Glutamatergic neuron (in vitro differentiated cells): ENCODE results near the gene PAPOLG. TPM values are rescaled to one million over a fixed set of nuclear protein-coding genes. Genes with fewer than 3 reads are reported as not detected.
"Not testable (repeated sequence)": the region's sequence is repeated elsewhere in the genome, so short reads cannot be mapped to it uniquely, and the experiment has no call there.

Experiments used
- DNase-seq: peaks from one replicate; pipeline ENCODE4 v3.0.0; 2022
- H3K27ac Mint-ChIP-seq: one replicate; pipeline ENCODE4 v1.8.0; 2020; ENCODE audit warnings: mild to moderate bottlenecking, mixed read lengths, inconsistent platforms; ENCODE audit not compliant: unreplicated experiment
- H3K27me3 Mint-ChIP-seq: one replicate; pipeline ENCODE4 v1.8.0; 2020; ENCODE audit warnings: mild to moderate bottlenecking, moderate library complexity, mixed read lengths, inconsistent platforms; ENCODE audit not compliant: unreplicated experiment
- H3K36me3 Mint-ChIP-seq: one replicate; pipeline ENCODE4 v1.8.0; 2020; ENCODE audit warnings: mild to moderate bottlenecking, mixed read lengths, inconsistent platforms; ENCODE audit not compliant: unreplicated experiment
- H3K4me1 Mint-ChIP-seq: one replicate; pipeline ENCODE4 v1.8.0; 2020; ENCODE audit warnings: mild to moderate bottlenecking, low read depth, mixed read lengths, inconsistent platforms; ENCODE audit not compliant: unreplicated experiment
- H3K4me3 Mint-ChIP-seq: one replicate; pipeline ENCODE4 v1.8.0; 2020; ENCODE audit warnings: mild to moderate bottlenecking, mixed read lengths, inconsistent platforms; ENCODE audit not compliant: unreplicated experiment
- H3K9me3 Mint-ChIP-seq: one replicate; pipeline ENCODE4 v1.8.0; 2020; ENCODE audit warnings: mild to moderate bottlenecking, moderate library complexity, mixed read lengths, inconsistent platforms; ENCODE audit not compliant: unreplicated experiment
- total RNA-seq: library from RNA; stranded (reverse); fragmentation: NEBNext Ultra II Directional; extraction: Animal tissue kit (Norgen Biotek cat#: 25700); gene quantifications from one replicate; pipeline ENCODE4 v1.2.1, GENCODE V29; 2021; ENCODE audit not compliant: unreplicated experiment
- TF ChIP-seq, protein P1 (sequence below): fragments of 200-600 bp; sonication (generic); IDR thresholded peaks from one replicate; pipeline ENCODE4 v1.5.0; 2021; ENCODE audit not compliant: partially characterized antibody, unreplicated experiment

Gene PAPOLG
- total RNA-seq, 1 donor from 2014 or later: 22.7 TPM

DNA sequence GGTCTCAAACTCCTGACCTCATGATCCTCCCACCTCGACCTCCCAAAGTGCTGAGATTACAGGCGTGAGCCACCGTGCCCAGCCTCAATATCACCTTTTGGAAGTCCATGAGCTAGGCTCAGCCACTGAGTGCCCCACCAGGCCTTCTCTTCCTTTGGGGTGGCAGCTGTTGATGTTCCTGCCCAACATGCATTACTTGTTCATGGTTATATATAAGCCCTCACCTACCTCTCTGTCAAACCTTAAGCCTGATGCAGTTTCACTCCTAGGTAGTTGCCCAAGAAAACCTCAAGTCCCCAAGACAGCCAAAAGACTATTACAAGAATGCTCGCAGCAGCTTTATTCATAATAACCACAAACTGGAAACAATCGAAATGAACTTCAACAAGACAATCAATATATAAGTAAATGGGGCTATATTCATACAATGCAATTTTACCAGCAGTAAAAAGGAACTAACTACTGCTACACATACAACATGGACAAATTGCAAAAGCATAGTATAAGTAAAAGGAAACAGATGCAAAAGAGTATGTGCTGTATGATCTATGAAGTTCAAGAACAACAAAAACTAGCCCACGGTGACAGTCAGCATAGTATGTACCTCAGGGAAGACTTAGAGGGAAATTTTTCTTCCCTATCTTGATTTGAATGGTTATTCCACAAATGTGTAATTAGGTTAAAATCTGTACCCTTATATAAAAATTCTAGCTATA is 65.7 kb downstream of the PAPOLG start:
- no peaks in the 10 kb centered on the region for H3K36me3 Mint-ChIP-seq
- H3K27ac Mint-ChIP-seq: no peak overlapping the region
- H3K27me3 Mint-ChIP-seq: peaks cover 1% of the 10 kb centered on the region
- H3K9me3 Mint-ChIP-seq: no peaks in the 10 kb centered on the region
- no peak for DNase-seq
- no peak overlapping the region for H3K4me3 Mint-ChIP-seq
- H3K4me1 Mint-ChIP-seq: no peaks in the 10 kb centered on the region
- TF ChIP-seq, protein P1, sequence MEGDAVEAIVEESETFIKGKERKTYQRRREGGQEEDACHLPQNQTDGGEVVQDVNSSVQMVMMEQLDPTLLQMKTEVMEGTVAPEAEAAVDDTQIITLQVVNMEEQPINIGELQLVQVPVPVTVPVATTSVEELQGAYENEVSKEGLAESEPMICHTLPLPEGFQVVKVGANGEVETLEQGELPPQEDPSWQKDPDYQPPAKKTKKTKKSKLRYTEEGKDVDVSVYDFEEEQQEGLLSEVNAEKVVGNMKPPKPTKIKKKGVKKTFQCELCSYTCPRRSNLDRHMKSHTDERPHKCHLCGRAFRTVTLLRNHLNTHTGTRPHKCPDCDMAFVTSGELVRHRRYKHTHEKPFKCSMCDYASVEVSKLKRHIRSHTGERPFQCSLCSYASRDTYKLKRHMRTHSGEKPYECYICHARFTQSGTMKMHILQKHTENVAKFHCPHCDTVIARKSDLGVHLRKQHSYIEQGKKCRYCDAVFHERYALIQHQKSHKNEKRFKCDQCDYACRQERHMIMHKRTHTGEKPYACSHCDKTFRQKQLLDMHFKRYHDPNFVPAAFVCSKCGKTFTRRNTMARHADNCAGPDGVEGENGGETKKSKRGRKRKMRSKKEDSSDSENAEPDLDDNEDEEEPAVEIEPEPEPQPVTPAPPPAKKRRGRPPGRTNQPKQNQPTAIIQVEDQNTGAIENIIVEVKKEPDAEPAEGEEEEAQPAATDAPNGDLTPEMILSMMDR: no peak

DNA sequence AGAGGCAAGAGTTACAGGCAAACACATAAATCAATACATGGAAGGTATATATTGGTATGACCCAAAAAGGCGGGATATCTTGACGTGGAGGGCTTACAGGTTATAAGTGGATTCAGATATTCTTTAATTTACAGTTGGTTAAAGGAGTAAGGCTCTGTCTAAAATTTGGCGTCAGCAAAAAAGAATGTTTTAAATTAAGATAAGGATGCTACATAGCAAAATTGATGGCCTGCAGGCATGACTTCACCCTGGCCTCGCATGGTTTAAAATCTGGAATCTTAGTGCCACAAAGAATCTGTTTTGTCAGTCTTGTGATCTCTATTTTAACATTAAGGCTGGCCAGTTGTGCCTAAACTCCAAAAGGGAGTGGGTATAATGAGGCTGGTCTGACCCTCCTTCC is 66.9 kb downstream of the PAPOLG start:
- Mint-ChIP-seq H3K27me3 (peaks cover 4% of the 10 kb centered on the region), H3K9me3 (peaks cover 3% of the 10 kb centered on the region), H3K27ac (no peak overlapping the region), H3K36me3 (no peaks in the 10 kb centered on the region), H3K4me1 (no peaks in the 10 kb centered on the region), H3K4me3 (no peak overlapping the region)
- DNase-seq: no peak
- TF ChIP-seq, protein P1: no peak

DNA sequence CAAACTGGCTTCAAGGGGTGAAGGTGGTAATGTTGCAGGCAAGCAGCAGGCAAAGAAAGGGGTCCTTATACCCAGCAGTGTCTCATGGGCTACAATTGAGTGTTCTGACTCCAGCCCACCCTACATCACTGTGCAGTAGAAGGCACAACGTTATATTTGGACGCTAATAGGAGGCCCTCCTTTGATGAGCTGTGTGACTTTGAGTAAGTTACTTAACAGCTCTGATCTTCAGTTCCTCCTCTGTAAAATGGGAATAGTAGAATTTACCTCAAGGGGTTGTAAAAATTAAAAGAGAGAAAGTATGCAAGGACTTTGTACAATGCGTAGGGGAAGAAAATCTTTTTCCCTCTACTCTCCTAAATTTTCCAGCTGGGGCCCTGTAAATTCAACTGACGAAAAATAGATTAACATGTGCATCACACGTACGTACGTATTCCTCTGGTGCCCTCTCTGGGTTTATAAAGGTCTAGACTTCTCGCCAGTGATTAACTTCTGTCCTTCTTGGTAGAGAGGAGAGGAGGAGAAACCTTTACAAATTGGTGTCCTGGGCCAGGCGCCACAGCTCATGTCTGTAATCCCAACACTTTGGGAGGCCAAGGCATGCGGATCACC is 67.7 kb downstream of the PAPOLG start:
- H3K4me1 Mint-ChIP-seq: no peaks in the 10 kb centered on the region
- H3K27ac Mint-ChIP-seq: no peak overlapping the region
- no peaks in the 10 kb centered on the region for H3K36me3 Mint-ChIP-seq
- no peak overlapping the region for H3K4me3 Mint-ChIP-seq
- DNase-seq: no peak
- TF ChIP-seq, protein P1: no peak
- H3K9me3 Mint-ChIP-seq: peaks cover 3% of the 10 kb centered on the region
- H3K27me3 Mint-ChIP-seq: peaks cover 4% of the 10 kb centered on the region

DNA sequence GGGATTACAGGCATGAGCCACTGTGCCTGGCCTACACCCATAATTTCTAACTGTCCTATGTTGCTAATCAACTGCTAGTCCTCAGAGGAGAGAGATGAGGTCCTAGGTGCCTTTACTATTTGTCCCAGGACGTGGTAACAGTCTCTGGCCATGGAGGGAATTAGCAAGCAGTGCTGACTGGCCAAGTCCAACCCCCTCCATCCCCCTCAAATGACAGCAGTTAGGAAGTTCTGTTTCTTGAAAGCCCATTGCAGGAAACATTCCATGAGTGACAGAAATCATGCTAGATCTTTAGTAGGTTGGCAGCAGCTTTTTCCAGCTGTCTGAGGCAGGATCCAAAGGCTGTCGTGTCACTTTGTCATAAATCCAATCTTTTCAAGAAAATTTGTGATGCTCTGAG is 69.6 kb downstream of the PAPOLG start:
- peaks cover 3% of the 10 kb centered on the region for H3K9me3 Mint-ChIP-seq
- TF ChIP-seq, protein P1: no peak
- DNase-seq: no peak
- H3K36me3 Mint-ChIP-seq: no peaks in the 10 kb centered on the region
- peaks cover 4% of the 10 kb centered on the region for H3K27me3 Mint-ChIP-seq
- H3K27ac Mint-ChIP-seq: no peak overlapping the region
- no peaks in the 10 kb centered on the region for H3K4me1 Mint-ChIP-seq
- H3K4me3 Mint-ChIP-seq: no peak overlapping the region

DNA sequence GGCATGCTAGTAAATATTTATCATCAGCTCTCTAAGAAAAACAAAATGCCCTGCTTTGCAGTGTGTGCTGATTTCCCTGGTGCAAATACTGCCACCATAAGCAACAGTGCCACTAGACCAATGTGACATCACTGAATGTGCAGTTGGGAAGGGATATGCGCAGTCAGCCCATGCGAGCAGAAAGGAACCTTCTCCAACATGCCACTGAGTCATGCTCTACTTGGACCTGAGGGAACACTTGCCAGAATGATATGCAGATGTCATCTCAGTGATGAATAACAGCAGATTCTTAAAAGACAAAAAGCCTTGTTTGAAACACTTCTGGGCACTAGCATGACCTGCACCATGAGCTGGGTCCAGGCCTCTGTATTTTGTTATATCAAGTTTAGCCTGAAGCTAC is 70.0 kb downstream of the PAPOLG start:
- H3K9me3 Mint-ChIP-seq: peaks cover 3% of the 10 kb centered on the region
- H3K36me3 Mint-ChIP-seq: no peaks in the 10 kb centered on the region
- peaks cover 4% of the 10 kb centered on the region for H3K27me3 Mint-ChIP-seq
- H3K27ac Mint-ChIP-seq: no peak overlapping the region
- DNase-seq: no peak
- no peaks in the 10 kb centered on the region for H3K4me1 Mint-ChIP-seq
- H3K4me3 Mint-ChIP-seq: no peak overlapping the region
- TF ChIP-seq, protein P1: no peak

DNA sequence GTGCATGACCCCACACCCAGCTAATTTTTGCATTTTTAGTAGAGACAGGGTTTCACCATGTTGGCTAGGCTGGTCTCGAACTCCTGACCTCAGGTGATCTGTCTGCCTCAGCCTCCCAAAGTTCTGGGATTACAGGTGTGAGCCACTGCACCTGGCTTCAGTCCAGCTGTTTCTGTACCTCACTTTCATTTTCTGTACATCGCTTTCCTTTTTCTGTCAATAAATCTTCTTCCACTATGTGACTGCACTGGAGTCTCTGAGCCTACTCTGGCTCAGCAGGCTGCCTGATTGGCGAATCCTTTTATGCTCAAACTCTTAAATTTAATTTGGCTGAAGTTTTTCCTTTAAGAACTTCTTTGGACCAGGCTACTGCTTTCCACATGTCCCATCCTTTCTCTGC is 70.8 kb downstream of the PAPOLG start:
- H3K36me3 Mint-ChIP-seq, H3K27ac Mint-ChIP-seq, DNase-seq, H3K27me3 Mint-ChIP-seq, H3K4me1 Mint-ChIP-seq, H3K9me3 Mint-ChIP-seq, H3K4me3 Mint-ChIP-seq: not testable (repeated sequence)
